ENCODE results near the gene UNCX. TPM values are rescaled to one million over a fixed set of nuclear protein-coding genes. Genes with fewer than 3 reads are reported as not detected.

UNCX gene
- total RNA-seq, 1 donor from 2014 or later: not detected

DNA sequence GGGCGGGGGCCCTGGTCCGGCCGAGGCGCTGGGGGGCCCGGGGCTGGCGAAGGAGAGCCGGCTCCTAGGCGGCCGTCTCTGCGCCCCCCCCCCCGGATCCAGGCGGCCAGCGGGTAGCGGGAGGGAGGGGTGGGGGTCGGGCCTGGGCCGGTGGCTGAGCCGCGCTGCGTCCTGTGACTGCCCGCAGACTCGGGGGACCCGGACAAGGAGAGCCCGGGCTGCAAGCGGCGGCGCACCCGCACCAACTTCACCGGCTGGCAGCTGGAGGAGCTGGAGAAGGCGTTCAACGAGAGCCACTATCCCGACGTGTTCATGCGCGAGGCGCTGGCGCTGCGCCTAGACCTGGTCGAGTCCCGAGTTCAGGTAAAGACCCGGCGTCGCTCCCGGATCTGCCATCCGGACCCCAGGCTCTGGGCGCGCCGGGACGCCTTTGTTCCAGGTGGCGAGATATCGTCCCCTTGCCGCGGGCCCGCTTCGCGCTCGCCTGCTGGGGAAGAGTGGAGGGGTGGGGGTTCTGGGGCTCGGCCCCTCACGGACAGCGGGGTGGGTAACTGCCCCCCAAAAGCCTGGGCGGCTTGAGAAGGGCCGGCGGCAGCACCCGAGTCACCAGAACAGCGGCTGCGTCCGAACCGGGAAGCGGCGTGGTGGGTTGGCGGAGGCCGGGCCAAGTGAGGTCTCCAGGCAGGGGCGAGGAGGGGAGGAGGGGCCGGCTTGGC, 819 bp downstream of the UNCX start:
- DNase-seq: no peak

DNA sequence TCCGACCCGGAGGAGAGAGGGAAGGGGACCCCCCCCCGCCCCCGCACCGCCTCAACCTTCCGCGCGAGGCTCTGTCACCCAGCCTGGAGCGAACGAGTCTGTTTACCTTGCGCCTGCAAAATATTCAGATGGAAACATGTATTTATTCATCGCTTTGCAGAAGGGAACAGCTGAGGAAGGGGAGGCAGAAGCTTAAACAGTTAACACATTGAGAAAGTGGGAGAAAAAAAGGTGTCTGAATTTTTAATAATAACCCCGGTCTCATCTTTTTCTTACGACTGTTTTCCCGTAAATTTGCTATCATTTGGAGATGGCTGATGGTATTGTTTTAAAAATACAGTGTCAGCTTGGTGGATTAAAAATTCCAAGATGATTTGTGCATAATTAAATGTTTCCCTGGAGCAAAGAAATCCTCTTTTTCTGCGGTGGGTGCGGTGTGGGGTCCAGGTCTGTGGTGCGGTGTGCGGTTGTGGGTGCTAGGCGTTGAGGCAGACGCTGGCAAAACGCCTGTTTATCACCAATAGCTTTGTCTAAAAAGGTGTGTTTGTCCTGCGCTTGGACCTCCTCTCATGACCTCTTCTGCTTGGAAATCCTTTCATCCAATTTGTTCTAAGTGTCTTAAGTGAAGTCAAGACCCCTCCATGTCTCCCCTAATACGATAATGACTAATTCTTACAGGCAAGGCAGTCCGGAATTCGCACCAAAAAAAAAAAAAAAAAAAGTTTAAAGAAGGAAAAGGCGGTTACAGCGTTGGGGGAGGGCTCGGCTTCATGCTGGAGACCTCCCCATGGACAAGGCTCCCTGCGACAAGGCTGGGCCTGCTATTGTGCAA, 1.6 kb downstream of the UNCX start:
- no peak for DNase-seq

- DNase-seq: no peak
These were observed 2.3 kb downstream of the UNCX start for GRCh38 chr7:1234881-1235500.

DNA sequence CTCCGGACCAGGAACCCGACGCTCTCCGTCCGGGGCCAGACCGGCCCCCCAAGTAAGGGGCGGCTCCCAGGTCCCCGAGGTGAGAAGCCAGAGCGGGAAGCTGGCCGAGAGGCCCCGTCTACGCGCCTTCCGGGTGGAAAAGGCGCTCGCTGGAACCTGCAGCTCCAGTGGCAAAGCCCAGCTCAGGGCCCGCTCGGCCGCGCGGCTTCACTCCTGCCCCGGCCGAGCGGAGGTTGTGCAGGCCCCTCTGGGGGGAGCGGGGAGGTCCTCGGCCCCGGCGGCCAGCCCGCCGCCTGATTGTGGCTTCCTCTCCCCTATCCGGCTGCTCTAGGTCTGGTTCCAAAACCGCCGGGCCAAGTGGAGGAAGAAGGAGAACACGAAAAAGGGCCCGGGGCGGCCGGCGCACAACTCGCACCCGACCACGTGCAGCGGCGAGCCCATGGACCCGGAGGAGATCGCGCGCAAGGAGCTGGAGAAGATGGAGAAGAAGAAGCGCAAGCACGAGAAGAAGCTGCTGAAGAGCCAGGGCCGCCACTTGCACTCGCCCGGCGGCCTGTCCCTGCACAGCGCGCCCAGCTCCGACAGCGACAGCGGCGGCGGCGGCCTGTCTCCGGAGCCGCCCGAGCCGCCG, 2.9 kb downstream of the UNCX start:
- no peak for DNase-seq

DNA sequence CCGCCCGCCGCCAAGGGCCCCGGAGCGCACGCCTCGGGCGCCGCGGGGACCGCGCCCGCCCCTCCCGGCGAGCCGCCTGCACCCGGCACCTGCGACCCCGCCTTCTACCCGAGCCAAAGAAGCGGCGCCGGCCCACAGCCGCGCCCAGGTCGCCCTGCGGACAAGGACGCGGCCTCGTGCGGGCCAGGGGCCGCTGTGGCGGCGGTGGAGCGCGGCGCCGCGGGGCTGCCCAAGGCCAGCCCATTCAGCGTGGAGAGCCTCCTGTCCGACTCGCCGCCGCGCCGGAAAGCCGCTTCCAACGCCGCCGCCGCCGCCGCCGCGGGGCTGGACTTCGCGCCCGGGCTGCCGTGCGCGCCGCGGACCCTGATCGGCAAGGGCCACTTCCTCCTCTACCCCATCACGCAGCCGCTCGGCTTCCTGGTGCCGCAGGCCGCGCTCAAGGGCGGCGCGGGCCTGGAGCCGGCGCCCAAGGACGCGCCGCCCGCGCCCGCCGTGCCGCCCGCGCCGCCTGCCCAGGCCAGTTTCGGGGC, 3.5 kb downstream of the UNCX start:
- no peak for DNase-seq

DNA sequence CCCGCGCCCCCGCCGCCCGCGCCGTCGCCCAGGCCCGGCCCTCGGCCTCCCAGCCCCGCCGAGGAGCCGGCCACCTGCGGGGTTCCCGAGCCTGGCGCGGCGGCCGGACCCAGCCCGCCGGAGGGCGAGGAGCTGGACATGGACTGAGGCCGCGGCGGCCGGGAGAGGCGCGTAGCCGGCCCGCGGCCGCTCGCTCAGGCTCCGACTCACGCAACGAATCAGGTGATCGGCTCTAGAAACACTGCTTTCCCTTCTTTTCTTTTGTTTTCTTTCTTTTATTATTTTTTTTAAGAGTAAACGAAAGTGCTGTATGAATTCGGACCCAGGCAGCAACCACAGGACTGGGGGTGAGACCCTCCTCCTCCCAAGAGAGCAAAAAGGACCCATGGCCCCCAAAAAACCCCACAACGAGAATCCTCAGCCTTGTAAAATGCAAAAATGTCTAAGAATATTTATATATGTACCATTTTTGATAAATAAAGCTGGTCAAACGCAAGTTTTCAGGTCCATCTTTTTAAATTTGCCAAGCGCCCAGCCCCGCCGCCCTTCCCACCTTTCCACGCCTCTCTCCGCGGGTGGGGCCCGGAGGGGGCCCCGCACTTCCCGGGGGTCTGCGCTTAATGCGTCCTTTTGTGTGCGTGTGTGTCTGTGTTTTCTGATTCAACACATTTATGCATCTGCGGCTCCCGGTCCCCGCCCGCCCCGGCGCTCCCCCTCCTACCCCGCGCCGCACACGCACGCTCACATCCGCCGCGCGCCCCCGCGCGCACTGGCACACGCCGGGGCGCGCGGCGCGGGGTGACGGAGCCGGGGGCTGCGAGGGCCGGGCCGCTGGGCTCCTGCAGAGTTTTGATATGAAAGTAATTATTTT, 4.4 kb downstream of the UNCX start:
- no peak for DNase-seq

GRCh38 chr7:1237704-1238255, 5.1 kb downstream of the UNCX start:
- no peak for DNase-seq

DNA sequence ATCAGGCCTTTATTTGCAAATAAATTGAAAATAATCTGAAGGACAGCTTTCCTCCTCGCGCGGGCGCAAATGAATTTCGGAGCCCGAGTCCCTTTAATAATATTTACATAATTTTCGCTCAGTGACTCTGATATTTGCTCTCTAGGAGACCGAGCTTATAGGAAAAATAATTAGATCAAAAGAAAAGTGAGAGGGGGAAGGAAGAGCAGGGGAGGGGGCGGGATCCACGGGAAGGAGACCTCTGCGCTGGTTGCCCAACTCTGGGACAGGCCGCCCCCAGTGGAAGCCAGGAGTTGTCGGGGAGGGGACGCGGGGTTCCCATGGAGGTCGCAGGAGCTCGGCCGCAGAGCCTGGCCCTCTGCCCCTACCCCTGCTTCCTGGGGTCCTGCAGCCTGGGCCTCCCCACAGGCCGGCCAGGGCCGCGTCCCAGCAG, 5.8 kb downstream of the UNCX start:
- no peak for DNase-seq

- DNase-seq: no peak
These were observed 6.5 kb downstream of the UNCX start for GRCh38 chr7:1238931-1239802.

DNA sequence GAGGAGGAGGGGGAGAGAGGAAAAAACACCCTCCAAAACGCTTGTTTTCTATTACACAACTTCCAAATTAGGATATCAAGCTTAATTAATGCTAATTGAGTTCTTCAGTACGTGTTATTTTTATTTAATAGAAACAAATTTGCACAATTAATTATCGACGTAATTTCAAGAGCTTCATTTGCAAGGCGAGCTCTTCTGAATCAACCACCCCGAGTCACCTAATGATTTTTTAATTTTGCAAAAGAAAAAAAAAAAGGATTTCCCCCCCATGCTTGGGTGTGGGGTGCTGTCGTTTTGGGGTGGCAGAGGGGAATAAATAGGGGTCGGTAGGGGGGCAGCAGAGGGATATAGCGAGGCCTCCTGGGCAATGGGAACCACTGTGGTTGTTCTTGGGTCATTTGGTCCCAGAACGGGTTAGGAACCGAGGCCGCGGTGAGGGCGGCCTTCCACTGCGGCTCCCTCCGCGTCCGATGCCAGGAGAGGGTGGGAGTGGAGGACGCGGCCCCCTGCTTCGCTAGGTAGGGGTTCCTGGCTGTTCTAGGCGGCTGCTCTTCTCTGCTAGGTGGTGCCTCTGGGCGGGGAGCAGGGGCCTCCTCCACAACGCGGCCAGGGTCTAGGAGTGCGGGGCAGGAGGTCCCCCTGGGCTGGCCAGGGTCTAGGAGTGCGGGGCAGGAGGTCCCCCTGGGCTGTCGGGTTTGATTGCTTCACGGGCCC, 7.3 kb downstream of the UNCX start:
- DNase-seq: no peak

- no peak for DNase-seq
These were observed 8.0 kb downstream of the UNCX start for GRCh38 chr7:1240517-1241257.

DNA sequence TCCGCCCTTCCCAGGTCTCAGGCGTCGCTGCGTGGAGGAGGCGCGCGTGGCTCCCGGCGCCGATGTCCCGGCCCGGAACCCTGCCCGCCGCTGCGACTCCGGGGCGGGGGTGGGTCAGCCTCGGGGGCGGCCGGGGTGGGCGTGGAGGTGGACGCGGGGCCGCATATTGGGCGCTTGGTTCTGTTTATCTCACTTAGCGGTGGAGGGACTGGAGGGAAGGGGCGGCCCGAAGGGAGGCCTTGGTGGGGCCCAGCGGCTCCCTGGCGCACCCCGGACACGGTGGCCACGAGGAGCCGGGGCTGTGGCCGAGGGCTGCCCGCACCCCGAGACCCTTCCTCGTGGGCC, 8.6 kb downstream of the UNCX start:
- DNase-seq: no peak

GRCh38 chr7:1241603-1242255, 9.1 kb downstream of the UNCX start:
- no peak for DNase-seq

- DNase-seq: no peak
These were observed 9.6 kb downstream of the UNCX start for GRCh38 chr7:1242256-1242605.

DNA sequence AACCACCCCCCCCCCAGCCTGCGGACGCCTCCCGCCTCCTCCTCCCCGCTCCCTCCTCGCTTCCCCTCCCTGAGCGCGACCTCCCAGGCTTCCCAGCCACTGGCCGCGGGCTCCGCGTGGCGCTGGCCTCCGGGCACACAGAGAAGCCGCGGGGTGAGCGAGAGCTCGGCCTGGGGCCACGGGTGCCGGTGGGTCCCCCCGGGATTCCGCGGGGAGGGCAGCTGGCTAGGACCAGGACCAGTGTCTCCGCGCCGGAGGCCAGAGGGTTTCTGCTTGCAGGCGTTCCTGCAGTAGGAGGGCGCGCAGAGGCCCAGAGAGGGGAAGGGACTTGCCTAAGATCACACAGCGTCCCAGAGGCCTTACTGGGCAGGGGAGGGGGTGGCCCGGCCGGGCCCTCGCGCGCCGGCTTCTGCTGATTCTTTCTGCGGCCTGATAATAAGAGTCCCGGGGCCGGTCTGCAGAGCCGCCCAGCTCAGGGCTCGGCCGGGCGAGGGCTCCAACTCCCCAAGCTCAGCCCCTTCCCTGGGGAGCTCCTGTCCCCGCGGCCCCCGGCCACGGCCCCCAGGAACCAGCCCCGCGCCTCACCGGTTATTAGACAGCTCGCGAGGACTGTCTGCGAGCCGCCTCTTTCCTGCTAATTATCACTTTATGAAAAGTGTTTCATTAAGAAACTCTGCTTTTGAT, 10.1 kb downstream of the UNCX start:
- no peak for DNase-seq

- no peak for DNase-seq
These were observed 10.8 kb downstream of the UNCX start for GRCh38 chr7:1243290-1243963.

GRCh38 chr7:1243964-1244416, 11.3 kb downstream of the UNCX start:
- no peak for DNase-seq

Data from dermis blood vessel endothelial cell (primary cell).